Astrocyte (in vitro differentiated cells and primary cell): ENCODE results near the gene PTPRN2.

ENCODE experiments used
- CTCF ChIP-seq: IDR thresholded peaks from 2 replicates; pipeline ENCODE4 v1.5.1; 2011; ENCODE audit warnings: low read depth, mild to moderate bottlenecking, inconsistent platforms, low read length, moderate library complexity; ENCODE audit not compliant: insufficient read depth
- EZH2 ChIP-seq: IDR thresholded peaks from 2 replicates; pipeline ENCODE4 v1.6.1; 2012; ENCODE audit warnings: mild to moderate bottlenecking, low read length, inconsistent platforms; ENCODE audit not compliant: insufficient read depth

- TF ChIP-seq CTCF, result no peak
- TF ChIP-seq EZH2, result no peak
Observed at GRCh38 chr7:157617401-157617800, 970.2 kb downstream of the PTPRN2 start.
